Measurements from ENCODE around the gene LRP2. TPM values are rescaled to one million over a fixed set of nuclear protein-coding genes. Genes with fewer than 3 reads are reported as not detected.

Gene LRP2
- total RNA-seq, 4 donors from 2014 or later, result not detected

DNA sequence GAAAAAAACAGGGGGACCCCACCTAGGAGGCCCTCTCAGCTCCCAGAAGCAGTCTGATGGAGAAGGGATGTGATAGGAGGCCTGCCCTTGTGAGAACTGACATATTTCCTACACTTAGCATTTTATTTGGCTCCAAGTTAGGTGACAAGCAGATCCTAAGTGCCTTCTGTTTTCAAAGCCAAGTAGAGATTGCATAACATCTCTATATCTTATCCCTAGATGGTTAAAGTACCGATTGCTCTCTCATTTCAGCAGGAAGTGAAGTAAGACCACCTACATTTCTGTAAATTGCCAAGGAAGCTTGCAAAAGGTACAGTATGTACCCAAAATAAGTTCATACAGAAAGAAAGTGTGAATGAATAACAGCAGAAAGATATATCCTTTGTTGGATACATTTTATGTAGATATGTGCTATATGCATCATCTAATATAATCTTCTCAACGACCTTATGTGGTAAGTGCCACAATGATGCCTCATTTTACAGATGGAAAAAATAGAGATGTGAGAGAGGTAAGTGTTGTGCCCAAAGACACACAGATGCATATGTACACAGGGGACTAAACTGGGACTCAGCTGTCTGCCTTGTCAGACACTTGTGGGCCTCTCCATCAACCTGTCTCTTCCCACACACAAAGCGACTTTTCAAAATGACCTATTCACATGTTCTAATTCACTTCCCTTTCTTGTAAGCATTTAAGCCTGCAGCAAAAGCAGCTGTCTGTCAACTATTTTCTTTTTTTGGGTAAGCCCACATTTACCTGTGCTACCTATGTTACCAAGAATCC is 254.0 kb downstream of the LRP2 start:
- DNase-seq (ENCODE audit: low spot score in 2 of 2), result no peak
- TF ChIP-seq EP300 (IDR thresholded peaks at IDR 0.05), result no peak
- TF ChIP-seq, protein P1, sequence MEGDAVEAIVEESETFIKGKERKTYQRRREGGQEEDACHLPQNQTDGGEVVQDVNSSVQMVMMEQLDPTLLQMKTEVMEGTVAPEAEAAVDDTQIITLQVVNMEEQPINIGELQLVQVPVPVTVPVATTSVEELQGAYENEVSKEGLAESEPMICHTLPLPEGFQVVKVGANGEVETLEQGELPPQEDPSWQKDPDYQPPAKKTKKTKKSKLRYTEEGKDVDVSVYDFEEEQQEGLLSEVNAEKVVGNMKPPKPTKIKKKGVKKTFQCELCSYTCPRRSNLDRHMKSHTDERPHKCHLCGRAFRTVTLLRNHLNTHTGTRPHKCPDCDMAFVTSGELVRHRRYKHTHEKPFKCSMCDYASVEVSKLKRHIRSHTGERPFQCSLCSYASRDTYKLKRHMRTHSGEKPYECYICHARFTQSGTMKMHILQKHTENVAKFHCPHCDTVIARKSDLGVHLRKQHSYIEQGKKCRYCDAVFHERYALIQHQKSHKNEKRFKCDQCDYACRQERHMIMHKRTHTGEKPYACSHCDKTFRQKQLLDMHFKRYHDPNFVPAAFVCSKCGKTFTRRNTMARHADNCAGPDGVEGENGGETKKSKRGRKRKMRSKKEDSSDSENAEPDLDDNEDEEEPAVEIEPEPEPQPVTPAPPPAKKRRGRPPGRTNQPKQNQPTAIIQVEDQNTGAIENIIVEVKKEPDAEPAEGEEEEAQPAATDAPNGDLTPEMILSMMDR (IDR thresholded peaks at IDR 0.05), result no peak
- no peak for TF ChIP-seq POLR2A (IDR thresholded peaks at IDR 0.05)
- no peaks in the 10 kb centered on the region for H3K9me3 ChIP-seq
- peaks cover 0 to 3% (median 0%) of the 10 kb centered on the region in 4 donors for H3K4me1 ChIP-seq
- no peak overlapping the region for H3K4me3 ChIP-seq
- no peak overlapping the region for H3K27ac ChIP-seq
- WGBS, 2 donors, result 66 to 71% methylated on average over 3 of the region's 3 CpGs
- H3K27me3 ChIP-seq, result no peaks in the 10 kb centered on the region
- no peaks in the 10 kb centered on the region for H3K36me3 ChIP-seq

DNA sequence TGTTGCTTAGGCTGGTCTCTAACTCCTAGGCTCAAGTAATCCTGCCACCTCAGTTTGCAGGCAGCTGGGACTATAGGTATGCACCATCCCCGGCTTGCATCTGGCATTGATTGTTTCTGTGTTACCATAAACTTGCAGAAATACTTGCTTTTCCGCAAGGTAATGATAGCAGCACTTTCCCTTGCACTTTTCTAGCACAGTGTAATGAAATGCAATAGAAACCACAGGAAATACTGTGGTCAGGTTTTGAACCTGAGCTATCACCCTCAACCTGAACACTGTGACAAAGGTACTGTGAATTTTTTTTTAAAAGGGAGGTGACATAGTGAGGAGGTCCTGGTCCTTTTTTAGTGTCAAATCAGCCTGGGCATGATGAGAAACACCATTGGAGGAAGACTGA is 254.7 kb downstream of the LRP2 start:
- Histone ChIP-seq H3K9me3 (no peaks in the 10 kb centered on the region), H3K4me1 (peaks cover 0 to 3% (median 0%) of the 10 kb centered on the region in 4 donors), H3K4me3 (no peak overlapping the region), H3K27ac (no peak overlapping the region), H3K36me3 (no peaks in the 10 kb centered on the region), H3K27me3 (no peaks in the 10 kb centered on the region)
- WGBS, 2 donors, result 55 to 65% methylated on average over 2 of the region's 2 CpGs
- no peak for DNase-seq (ENCODE audit: low spot score in 2 of 2)
- TF ChIP-seq POLR2A (IDR thresholded peaks at IDR 0.05) (no peak), EP300 (IDR thresholded peaks at IDR 0.05) (no peak)
- TF ChIP-seq, protein P1 (IDR thresholded peaks at IDR 0.05), result no peak

DNA sequence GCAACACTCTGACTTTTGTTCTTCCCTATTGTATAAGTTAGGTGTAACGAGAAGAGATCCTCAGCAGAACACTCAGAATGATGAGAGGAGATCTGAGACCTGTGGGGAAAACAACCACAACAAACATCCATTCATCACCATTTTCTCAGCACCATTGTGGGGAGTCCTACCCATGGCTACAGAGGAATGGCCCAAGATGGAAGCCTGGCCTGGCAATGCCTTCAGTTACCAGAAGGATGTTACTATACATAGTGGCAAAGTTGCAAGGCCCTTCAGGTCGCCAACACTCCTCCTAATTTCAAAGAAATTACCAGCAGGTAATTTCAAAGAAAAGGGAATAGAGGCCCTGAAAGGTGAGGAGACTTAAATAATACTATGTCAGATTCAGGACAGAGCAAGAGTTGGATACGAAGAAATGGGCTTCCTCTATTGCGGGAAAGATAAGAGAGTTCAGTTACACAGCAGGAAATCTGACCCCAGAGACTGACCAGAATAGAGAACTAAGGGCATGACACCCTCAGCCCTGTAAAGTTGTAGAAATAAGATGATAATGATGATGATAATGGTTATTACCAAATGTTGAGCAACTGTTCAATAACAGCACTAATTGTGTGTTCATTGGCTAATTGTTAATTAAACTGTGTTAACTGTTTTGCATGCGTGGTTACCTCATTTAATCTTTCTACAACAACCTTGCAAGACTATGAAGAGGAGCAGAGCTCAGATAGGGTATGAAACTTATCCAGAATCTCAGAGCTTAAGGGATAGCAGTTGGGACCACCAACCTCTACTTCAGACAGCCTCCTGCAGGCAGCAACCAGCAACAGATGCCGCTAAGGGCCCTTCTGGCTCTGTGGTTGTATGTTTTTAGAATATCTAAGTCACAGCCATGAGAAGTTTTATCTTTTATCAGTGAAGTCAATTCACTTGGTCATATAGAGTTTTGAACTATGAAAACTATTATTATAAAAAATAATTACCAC is 255.5 kb downstream of the LRP2 start:
- H3K36me3 ChIP-seq, result no peaks in the 10 kb centered on the region
- no peak overlapping the region for H3K27ac ChIP-seq
- H3K4me1 ChIP-seq, result peaks cover 0 to 3% (median 0%) of the 10 kb centered on the region in 4 donors
- TF ChIP-seq EP300 (IDR thresholded peaks at IDR 0.05) (no peak), POLR2A (IDR thresholded peaks at IDR 0.05) (no peak)
- TF ChIP-seq, protein P1 (IDR thresholded peaks at IDR 0.05), result no peak
- H3K4me3 ChIP-seq, result no peak overlapping the region
- WGBS, 2 donors, result 80 to 86% methylated on average over 6 of the region's 6 CpGs
- H3K27me3 ChIP-seq, result no peaks in the 10 kb centered on the region
- DNase-seq (ENCODE audit: low spot score in 2 of 2), result no peak
- no peaks in the 10 kb centered on the region for H3K9me3 ChIP-seq

DNA sequence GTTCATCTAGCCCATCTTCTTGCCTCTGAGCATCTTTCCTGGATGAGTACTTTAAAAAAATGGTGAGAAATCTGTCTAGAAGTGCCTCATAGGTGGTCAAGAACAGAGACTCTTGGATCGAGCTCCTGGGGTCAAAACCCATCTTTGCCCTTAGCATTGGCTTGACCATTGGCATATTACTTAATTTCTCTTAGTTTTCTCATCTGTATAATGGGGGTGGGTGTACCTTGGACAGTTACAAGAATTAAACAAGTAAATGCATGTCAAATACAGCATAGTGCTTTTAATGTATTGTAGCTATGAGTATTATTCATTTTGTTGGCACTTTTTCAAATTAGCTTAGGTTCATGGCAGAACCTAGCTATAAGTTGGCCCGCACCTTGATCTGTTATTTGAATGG is 256.2 kb downstream of the LRP2 start:
- 86 to 92% methylated on average over 2 of the region's 2 CpGs for WGBS, 2 donors

More for the DNA sequence above, 256.2 kb downstream of the LRP2 start:
- Histone ChIP-seq H3K36me3 (no peaks in the 10 kb centered on the region), H3K27ac (no peak overlapping the region), H3K4me3 (no peak overlapping the region), H3K27me3 (no peaks in the 10 kb centered on the region), H3K4me1 (peaks cover 0 to 3% (median 0%) of the 10 kb centered on the region in 4 donors), H3K9me3 (no peaks in the 10 kb centered on the region)
- no peak for DNase-seq (ENCODE audit: low spot score in 2 of 2)
- TF ChIP-seq POLR2A (IDR thresholded peaks at IDR 0.05), result no peak
- no peak for TF ChIP-seq EP300 (IDR thresholded peaks at IDR 0.05)
- TF ChIP-seq, protein P1 (IDR thresholded peaks at IDR 0.05), result no peak
